Esophagus muscularis mucosa (tissue), 4 donors: ENCODE results near the gene MTFMT. TPM values are rescaled to one million over a fixed set of nuclear protein-coding genes. Genes with fewer than 3 reads are reported as not detected.

Source experiments
- DNase-seq: peaks from one replicate; pipeline ENCODE4 v3.0.0-alpha.2; 2017; ENCODE audit errors: extremely low spot score
- H3K27ac ChIP-seq, 4 donors: fragments of 200-600 bp; sonication (generic); replicated peaks in 1 of 4; 1 replicate in 3 of 4; 2 replicates in 1 of 4; pipeline ENCODE4 v1.5.1; 2016 to 2019; ENCODE audit warnings: mild to moderate bottlenecking in 1 of 4
- H3K27me3 ChIP-seq, 4 donors: fragments of 200-600 bp; sonication (generic); one replicate each; pipeline versions ENCODE4 v1.5.1 to v1.6.0; 2016 to 2019
- H3K36me3 ChIP-seq, 4 donors: fragments of 200-600 bp; sonication (generic); one replicate each; pipeline ENCODE4 v1.5.1; 2016 to 2019
- H3K4me1 ChIP-seq, 4 donors: fragments of 200-600 bp; sonication (generic); one replicate each; pipeline ENCODE4 v1.5.1; 2016 to 2019
- H3K4me3 ChIP-seq, 4 donors: fragments of 200-600 bp; sonication (generic); 1 replicate in 2 of 4; 2 replicates in 2 of 4; pipeline ENCODE4 v1.5.1; 2016 to 2019; ENCODE audit warnings: mild to moderate bottlenecking in 4 of 4, moderate library complexity in 1 of 4
- H3K9me3 ChIP-seq, 4 donors: fragments of 200-600 bp; sonication (generic); 1 replicate in 3 of 4; 2 replicates in 1 of 4; pipeline ENCODE4 v1.5.1; 2016 to 2019
- EP300 ChIP-seq: sonication (generic); formaldehyde crosslinking; IDR thresholded peaks from one replicate; pipeline ENCODE4 v1.6.1; 2017; ENCODE audit warnings: antibody characterized with exemption
- POLR2A ChIP-seq: fragments of 450-650 bp; IDR thresholded peaks from one replicate; pipeline ENCODE4 v1.6.1; 2017; ENCODE audit warnings: antibody characterized with exemption, moderate library complexity, mild to moderate bottlenecking, low read depth
- POLR2AphosphoS5 ChIP-seq, 2 donors: sonication (generic); formaldehyde crosslinking; IDR thresholded peaks; one replicate each; pipeline ENCODE4 v1.6.1; 2017; ENCODE audit warnings: antibody characterized with exemption in 2 of 2
- WGBS: methylation state at CpG from one replicate; pipeline ENCODE4 v1.1.5; 2018; 5-methylcytosine and 5-hydroxymethylcytosine counted together
- intact Hi-C: fragments of 100-400 bp; cut with DNase I; formaldehyde crosslinking; loops from one replicate; pipeline ENCODE4 v1.15.1; 2023
- total RNA-seq, 4 donors: library from RNA; depleted of rRNA; stranded (reverse); fragments of >200 nt; gene quantifications; one replicate each; pipeline versions ENCODE4 v1.1.0 to v1.2.1, GENCODE V29; 2016
- TF ChIP-seq, protein P1 (sequence below), 3 experiments: fragments of 200-600 bp in 2 of 3; fragments of 450-650 bp in 1 of 3; sonication (generic) in 2 of 3; IDR thresholded peaks; one replicate each; pipeline ENCODE4 v1.5.1; 2017 to 2019; ENCODE audit warnings: antibody characterized with exemption in 3 of 3, mild to moderate bottlenecking in 2 of 3, moderate library complexity in 1 of 3

MTFMT gene
- total RNA-seq, 4 donors from 2014 or later = 26.3 to 29.9 (median 29.4) TPM

DNA sequence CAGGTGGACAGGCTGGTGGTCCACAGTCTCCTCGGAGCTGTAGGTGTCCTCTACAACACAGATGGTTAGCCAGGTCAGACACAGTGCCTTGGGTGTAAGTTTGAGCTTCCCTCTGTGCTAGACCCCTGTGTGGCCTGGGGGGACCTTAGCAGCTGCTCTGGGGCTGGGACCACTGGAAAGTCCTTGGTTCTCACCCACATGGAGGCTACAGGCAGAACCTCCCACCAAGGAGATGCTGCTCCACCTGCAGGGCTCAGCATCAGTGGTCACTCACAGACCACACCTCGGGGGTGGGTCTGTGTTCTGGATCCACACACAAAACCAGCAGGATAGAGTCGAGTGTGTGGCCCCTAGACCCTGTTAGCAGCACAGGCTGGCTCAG, 29.9 kb upstream of the MTFMT start:
- H3K27ac ChIP-seq = peak overlapping the region; percentile 95 to 98 (median 96)
- H3K27me3 ChIP-seq = no peaks in the 10 kb centered on the region
- H3K4me1 ChIP-seq = peaks cover 50 to 100% (median 99%) of the 10 kb centered on the region in 4 donors
- 95% methylated on average over 3 of the region's 3 CpGs for WGBS
- intact Hi-C loops = no loop called here
- no peak for DNase-seq
- H3K4me3 ChIP-seq = no peak overlapping the region
- no peak for TF ChIP-seq POLR2A
- TF ChIP-seq EP300 = no peak
- TF ChIP-seq, protein P1, sequence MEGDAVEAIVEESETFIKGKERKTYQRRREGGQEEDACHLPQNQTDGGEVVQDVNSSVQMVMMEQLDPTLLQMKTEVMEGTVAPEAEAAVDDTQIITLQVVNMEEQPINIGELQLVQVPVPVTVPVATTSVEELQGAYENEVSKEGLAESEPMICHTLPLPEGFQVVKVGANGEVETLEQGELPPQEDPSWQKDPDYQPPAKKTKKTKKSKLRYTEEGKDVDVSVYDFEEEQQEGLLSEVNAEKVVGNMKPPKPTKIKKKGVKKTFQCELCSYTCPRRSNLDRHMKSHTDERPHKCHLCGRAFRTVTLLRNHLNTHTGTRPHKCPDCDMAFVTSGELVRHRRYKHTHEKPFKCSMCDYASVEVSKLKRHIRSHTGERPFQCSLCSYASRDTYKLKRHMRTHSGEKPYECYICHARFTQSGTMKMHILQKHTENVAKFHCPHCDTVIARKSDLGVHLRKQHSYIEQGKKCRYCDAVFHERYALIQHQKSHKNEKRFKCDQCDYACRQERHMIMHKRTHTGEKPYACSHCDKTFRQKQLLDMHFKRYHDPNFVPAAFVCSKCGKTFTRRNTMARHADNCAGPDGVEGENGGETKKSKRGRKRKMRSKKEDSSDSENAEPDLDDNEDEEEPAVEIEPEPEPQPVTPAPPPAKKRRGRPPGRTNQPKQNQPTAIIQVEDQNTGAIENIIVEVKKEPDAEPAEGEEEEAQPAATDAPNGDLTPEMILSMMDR (IDR thresholded peaks at IDR 0.05) = no peak
- no peak for TF ChIP-seq POLR2AphosphoS5 (IDR thresholded peaks at IDR 0.05)
- H3K9me3 ChIP-seq = no peaks in the 10 kb centered on the region
- H3K36me3 ChIP-seq = peaks cover 21 to 55% (median 28%) of the 10 kb centered on the region in 4 donors

DNA sequence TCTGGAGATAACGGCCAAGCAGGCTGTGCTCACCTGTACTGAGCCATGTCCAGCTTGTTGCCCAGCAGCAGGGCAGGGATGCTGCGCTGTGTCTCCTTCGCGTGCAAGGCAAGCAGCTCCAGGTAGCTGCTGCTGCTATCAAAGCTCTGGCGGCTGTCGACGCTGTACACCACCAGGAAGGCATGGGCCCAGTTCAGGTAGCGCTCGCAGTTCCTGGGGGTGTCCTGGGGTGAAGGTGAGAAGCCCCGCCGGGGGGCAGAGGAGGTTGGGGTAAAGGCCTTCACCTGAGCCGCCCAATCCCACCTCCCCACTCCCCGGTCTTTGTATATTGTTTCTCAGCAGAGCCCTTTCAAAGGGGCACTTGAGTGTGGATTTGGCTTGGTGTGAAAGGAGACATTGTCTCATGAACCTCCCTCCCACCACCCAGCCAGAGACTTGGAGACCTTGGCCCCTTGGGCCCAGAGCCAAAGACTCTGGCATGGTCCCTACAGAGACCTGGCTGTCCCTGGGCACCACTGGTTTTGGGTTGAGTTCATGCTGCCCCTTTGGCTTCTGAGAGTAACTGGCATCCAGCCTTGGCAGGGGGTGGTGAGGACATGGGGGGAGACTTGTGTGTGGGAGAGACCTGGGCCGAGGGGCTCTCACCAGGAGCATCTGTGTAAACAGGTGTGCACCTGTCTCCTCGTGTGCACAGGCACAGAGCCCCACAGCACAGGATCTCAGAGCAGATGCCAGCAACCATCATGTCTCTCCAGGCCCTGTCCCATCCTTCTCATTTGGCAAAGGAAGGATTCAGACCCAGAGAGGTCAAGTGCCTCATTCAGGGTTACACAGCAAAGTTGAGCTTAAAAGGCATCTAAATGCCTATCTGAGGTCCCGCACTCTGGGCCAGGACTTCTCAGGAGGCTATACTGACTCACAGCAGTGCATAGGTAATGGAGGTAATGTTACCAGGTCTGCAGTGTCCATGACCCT, 29.2 kb upstream of the MTFMT start:
- Histone ChIP-seq H3K4me1 (peaks cover 46 to 97% (median 95%) of the 10 kb centered on the region in 4 donors), H3K36me3 (peaks cover 25 to 59% (median 32%) of the 10 kb centered on the region in 4 donors), H3K27ac (peak overlapping the region; percentile 95 to 98 (median 96)), H3K27me3 (no peaks in the 10 kb centered on the region), H3K4me3 (no peak overlapping the region), H3K9me3 (no peaks in the 10 kb centered on the region)
- TF ChIP-seq POLR2A = no peak
- no peak for TF ChIP-seq POLR2AphosphoS5 (IDR thresholded peaks at IDR 0.05)
- TF ChIP-seq EP300 = no peak
- TF ChIP-seq, protein P1 (IDR thresholded peaks at IDR 0.05) = no peak
- intact Hi-C loops = no loop called here
- no peak for DNase-seq
- WGBS = 84% methylated on average over 3 of the region's 16 CpGs

DNA sequence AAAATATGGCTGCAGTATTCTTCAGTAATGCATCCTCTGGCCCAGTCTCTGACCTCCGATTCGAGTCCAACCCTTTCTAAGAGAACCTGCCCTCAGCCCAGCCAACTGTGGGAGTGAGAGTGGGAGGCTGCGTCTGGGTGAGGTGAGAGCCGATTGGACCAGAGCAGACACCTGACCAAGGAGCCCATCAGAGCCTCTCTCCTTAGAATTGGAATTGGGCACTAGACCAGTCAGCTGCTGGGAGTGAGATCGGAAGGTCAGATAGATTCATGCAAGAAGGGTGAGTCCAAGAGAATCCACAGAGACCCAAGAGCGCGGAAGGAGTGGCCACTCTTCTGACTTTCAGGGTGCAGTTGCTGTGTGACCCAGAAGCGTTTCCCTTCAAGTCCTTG, 28.1 kb upstream of the MTFMT start:
- no peaks in the 10 kb centered on the region for H3K27me3 ChIP-seq
- H3K36me3 ChIP-seq = peaks cover 28 to 65% (median 40%) of the 10 kb centered on the region in 4 donors
- WGBS = 94% methylated on average over 4 of the region's 8 CpGs
- no peak for TF ChIP-seq EP300
- no peak for TF ChIP-seq POLR2AphosphoS5 (IDR thresholded peaks at IDR 0.05)
- TF ChIP-seq POLR2A = no peak
- TF ChIP-seq, protein P1 (IDR thresholded peaks at IDR 0.05) = no peak
- H3K27ac ChIP-seq = peak overlapping the region; percentile 95 to 98 (median 96)
- no peak overlapping the region for H3K4me3 ChIP-seq
- H3K4me1 ChIP-seq = peaks cover 44 to 85% (median 84%) of the 10 kb centered on the region in 4 donors
- no peaks in the 10 kb centered on the region for H3K9me3 ChIP-seq
- intact Hi-C loops = no loop called here
- DNase-seq = no peak

DNA sequence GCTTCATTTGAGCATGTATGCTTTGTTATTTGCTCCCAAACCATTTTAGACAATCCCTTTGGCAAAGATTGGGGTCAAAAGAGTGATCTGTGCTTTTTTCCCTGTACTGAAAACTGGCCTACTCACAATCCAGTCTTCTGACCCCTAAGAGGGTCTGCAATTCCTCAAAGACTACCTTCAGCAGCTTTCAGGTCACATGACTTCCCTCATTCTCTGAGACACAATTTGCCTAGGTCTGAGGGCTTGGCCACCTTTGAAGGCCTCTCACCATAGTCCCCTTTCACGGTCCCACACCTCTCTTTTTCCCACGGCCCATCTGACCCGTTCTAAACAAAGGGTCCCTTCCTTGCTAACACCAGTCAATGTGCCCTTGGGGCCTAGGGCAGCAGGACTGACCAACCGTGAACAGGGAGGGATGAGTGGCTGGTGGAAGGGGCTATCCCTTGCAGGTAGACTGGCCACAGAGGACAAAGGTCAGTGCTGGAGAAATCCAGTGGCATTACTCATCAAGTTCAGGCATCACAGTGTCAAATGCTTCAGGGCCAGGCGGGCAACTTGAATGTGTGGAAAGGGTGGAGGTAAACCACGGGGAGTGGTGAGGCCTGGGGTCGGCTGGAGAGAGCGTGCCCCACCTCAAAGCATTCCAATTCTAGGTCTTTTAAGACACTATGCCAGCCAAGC, 27.6 kb upstream of the MTFMT start:
- Histone ChIP-seq H3K36me3 (peaks cover 28 to 68% (median 41%) of the 10 kb centered on the region in 4 donors), H3K4me3 (no peak overlapping the region), H3K27ac (peak overlapping the region; percentile 95 to 98 (median 96)), H3K4me1 (peaks cover 39 to 80% (median 78%) of the 10 kb centered on the region in 4 donors), H3K9me3 (no peaks in the 10 kb centered on the region), H3K27me3 (no peaks in the 10 kb centered on the region)
- intact Hi-C loops = no loop called here
- DNase-seq = no peak
- WGBS = 69% methylated on average over 8 of the region's 8 CpGs
- TF ChIP-seq, protein P1 (IDR thresholded peaks at IDR 0.05) = no peak
- no peak for TF ChIP-seq POLR2AphosphoS5 (IDR thresholded peaks at IDR 0.05)
- no peak for TF ChIP-seq EP300
- TF ChIP-seq POLR2A = no peak
